Lower leg skin (tissue), 3 donors: Measurements from ENCODE around the gene PDLIM7.

Experiments
- POLR2A ChIP-seq, 2 donors: fragments of 450-650 bp; IDR thresholded peaks; one replicate each; pipeline ENCODE4 v1.6.1; 2016 to 2017; ENCODE audit warnings: antibody characterized with exemption in 2 of 2, mild to moderate bottlenecking in 1 of 2, moderate library complexity in 1 of 2
- TF ChIP-seq, protein P1 (sequence below), 3 donors: fragments of 450-650 bp; IDR thresholded peaks; one replicate each; pipeline ENCODE4 v1.5.1; 2016; ENCODE audit warnings: antibody characterized with exemption in 3 of 3, mild to moderate bottlenecking in 3 of 3, moderate library complexity in 2 of 3

DNA sequence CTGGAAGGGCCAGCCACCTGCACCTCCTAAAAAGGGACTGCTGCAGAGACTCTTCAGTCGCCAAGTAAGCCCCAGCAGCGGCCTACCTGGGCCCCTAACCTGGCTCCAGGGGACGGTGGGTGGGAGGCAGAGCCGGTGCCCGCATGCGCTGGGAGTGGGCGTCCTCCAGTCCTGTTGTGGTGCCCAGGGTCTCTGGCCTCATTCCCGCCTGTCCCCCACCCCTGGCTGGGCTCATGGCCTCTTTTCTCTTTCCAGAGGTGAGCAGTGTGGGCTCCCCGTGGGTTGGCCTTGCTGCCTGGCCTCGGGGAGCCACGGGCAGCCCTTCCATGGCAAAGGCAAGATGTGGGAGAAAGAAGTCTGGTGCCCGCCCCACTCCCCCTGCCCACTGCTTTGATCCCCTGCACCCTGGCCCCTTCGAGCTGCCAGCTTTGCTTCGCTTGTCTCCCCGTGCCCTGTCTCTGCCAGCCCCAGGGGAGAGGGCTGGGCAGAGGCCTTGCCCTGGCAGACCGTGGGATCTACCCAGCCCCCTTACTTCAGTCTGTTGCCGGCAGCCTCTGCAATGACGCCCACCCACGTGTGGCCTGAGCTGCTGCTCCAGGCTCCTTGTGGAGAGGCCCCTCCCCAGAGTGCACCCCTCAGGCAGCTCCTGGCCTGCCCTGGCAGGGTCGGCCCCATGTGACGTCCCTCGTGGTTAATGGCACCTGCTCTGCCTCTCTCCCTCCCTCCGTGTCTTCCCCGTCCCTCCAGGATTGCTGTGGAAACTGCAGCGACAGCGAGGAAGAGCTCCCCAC lies 56.2 kb downstream of the PDLIM7 start:
- TF ChIP-seq, protein P1, sequence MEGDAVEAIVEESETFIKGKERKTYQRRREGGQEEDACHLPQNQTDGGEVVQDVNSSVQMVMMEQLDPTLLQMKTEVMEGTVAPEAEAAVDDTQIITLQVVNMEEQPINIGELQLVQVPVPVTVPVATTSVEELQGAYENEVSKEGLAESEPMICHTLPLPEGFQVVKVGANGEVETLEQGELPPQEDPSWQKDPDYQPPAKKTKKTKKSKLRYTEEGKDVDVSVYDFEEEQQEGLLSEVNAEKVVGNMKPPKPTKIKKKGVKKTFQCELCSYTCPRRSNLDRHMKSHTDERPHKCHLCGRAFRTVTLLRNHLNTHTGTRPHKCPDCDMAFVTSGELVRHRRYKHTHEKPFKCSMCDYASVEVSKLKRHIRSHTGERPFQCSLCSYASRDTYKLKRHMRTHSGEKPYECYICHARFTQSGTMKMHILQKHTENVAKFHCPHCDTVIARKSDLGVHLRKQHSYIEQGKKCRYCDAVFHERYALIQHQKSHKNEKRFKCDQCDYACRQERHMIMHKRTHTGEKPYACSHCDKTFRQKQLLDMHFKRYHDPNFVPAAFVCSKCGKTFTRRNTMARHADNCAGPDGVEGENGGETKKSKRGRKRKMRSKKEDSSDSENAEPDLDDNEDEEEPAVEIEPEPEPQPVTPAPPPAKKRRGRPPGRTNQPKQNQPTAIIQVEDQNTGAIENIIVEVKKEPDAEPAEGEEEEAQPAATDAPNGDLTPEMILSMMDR (IDR thresholded peaks at IDR 0.05) = no peak
- no peak for TF ChIP-seq POLR2A (IDR thresholded peaks at IDR 0.05)
